GM18526 (cell line): ENCODE results near the gene ZNF492.

Experiments
- POLR2A ChIP-seq: IDR thresholded peaks from 3 replicates; pipeline ENCODE4 v1.6.1; 2011; ENCODE audit not compliant: insufficient read length; ENCODE audit errors: extremely low read depth

ZNF492 gene

DNA sequence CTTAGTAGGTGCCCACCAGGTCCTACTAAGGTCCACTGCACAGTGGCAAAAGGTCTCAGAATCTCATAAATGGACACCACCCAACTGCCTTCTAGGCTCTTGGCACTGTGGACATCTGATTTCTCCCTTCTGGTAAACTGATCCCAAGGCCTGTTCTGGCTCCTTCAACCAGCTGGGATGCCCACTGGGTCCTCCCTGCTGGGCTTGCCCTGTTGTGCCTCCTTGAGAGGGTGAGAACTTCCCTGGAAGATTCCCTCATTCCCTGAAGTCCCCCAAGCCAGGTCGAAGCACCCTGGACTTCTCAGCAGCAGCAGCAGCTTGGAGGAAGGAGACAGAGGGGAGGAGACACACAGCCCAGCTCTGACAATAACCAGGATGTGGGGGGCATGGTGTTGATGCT, 6.6 kb upstream of the ZNF492 start:
- no peak for TF ChIP-seq POLR2A

DNA sequence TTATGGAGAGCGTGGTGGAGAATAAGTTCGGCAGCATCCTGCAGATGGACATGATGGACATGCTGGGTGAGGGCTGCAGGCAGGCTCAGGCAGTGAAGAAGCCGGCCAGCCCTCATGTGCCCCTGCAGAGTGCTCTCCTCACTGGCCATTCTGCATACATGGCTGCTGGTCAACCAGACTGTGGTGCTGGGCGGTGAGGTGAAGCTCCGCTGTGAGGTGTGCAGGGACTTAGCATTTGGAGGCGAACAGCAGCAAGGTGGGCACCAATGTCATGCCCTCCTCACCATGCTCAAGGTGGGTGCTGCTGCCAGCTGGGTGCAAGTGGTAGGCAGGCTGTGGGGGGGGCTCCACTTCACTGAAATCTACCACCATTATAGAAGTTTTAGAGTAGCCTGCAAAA, 5.7 kb upstream of the ZNF492 start:
- TF ChIP-seq POLR2A = no peak

DNA sequence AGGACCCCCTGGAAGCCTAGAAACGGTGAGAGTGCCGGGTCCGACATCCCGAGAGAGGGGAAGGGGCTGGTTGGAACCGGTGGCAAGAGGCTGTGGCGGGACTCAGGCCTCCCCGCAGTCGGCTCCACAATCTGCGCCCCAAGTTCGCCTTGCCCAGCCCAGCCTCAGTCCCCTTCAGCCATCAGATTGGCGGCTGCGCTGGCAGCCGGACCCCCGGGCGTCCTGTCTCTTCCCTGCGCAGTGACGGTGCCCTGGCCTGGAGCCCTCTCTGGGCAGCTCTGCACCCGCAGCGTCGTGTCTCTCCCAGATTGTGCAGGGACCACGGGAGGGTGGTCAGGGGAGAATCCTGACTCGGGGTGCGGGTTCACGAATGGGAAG, 315 bp downstream of the ZNF492 start:
- TF ChIP-seq POLR2A = no peak

DNA sequence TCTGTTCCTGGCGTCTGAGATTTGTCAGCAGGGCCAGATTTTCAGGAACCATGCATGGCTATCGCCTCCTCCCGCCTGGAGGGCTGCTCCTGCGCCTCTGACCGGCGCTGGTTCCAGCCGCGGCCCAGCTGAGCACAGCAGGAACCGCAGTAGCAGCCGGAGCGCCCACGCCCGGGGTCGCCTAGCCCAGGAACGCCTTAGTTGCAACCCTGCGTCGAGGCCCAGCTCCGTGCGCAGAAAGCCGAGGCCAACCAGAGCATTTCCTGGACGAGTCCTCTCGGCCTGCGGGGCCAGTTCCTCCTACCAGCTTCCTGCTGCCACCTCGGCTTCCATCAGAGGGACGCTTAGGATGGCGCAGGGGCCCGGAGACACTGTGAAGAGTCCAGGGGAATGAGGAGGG, 74.9 kb downstream of the ZNF492 start:
- no peak for TF ChIP-seq POLR2A
